Epithelial cell of proximal tubule (primary cell): Measurements from ENCODE around the gene RAB40B. TPM values are rescaled to one million over a fixed set of nuclear protein-coding genes. Genes with fewer than 3 reads are reported as not detected.

Experiments
- DNase-seq: peaks from one replicate; pipeline ENCODE4 v3.0.0-alpha.2; 2011; ENCODE audit warnings: low read depth
- H3K4me3 ChIP-seq: 2 replicates; pipeline ENCODE4 v1.5.1; 2011; ENCODE audit warnings: low read depth, mild to moderate bottlenecking, low read length
- total RNA-seq: library from RNA; depleted of rRNA; stranded (reverse); fragments of >200 nt; gene quantifications from 2 replicates; pipeline ENCODE4 v1.2.3, GENCODE V29; 2015
- TF ChIP-seq, protein P1 (sequence below): conservative IDR thresholded peaks from 2 replicates; pipeline ENCODE4 v1.5.1; 2012; ENCODE audit warnings: low read depth, mild to moderate bottlenecking, low read length

RAB40B gene
- total RNA-seq, 1 donor from 2014 or later: 7.8 TPM

- no peak overlapping the region for H3K4me3 ChIP-seq
- TF ChIP-seq, protein P1, sequence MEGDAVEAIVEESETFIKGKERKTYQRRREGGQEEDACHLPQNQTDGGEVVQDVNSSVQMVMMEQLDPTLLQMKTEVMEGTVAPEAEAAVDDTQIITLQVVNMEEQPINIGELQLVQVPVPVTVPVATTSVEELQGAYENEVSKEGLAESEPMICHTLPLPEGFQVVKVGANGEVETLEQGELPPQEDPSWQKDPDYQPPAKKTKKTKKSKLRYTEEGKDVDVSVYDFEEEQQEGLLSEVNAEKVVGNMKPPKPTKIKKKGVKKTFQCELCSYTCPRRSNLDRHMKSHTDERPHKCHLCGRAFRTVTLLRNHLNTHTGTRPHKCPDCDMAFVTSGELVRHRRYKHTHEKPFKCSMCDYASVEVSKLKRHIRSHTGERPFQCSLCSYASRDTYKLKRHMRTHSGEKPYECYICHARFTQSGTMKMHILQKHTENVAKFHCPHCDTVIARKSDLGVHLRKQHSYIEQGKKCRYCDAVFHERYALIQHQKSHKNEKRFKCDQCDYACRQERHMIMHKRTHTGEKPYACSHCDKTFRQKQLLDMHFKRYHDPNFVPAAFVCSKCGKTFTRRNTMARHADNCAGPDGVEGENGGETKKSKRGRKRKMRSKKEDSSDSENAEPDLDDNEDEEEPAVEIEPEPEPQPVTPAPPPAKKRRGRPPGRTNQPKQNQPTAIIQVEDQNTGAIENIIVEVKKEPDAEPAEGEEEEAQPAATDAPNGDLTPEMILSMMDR: no peak
Observed at GRCh38 chr17:82653651-82654528, 44.6 kb downstream of the RAB40B start.

GRCh38 chr17:82650723-82651122 lies 47.8 kb downstream of the RAB40B start:
- TF ChIP-seq, protein P1: no peak
- no peak for DNase-seq
- no peak overlapping the region for H3K4me3 ChIP-seq

More at GRCh38 chr17:82653651-82654528, 44.6 kb downstream of the RAB40B start:
- DNase-seq: no peak

GRCh38 chr17:82649501-82650261 lies 48.8 kb downstream of the RAB40B start:
- TF ChIP-seq, protein P1: no peak
- no peak overlapping the region for H3K4me3 ChIP-seq
- DNase-seq: no peak

GRCh38 chr17:82648742-82649331 lies 49.7 kb downstream of the RAB40B start:
- H3K4me3 ChIP-seq: peak overlapping the region; percentile 55
- TF ChIP-seq, protein P1: no peak
- no peak for DNase-seq

DNA sequence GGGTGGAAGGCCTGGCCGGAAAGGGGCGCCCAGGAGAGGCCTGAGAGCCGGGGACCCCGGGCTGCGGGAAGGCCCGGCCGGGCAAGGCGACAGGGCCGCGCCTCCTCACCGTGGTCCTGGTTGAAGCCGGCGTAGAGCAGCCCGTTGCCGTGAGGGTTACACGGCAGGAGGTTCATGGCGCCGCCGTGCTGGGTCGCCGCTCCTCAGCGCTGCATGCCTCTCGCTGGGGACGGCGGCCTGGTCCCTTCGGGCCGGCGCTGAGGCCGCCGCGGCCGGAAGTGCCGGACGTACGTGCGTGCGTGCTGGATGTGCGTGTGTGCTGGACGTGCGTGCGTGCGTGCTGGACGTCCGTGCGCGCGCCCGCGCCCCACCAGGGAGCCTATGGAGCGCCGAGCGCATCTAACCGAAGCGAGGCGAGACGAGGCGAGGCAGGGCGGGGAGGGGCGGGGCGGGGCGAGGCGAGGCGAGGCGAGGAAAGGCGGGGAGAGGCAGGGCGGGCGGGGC lies 50.3 kb downstream of the RAB40B start, which contains the start of gene WDR45B:
Gene WDR45B (minus strand): TSS at position 280 of the 504 bp plus-strand sequence. CDS start 104 bp downstream, at position 176.
- peak within 1 kb of the TSS; percentile 95 for H3K4me3 ChIP-seq
- DNase-seq: no peak
- TF ChIP-seq, protein P1: no peak

DNA sequence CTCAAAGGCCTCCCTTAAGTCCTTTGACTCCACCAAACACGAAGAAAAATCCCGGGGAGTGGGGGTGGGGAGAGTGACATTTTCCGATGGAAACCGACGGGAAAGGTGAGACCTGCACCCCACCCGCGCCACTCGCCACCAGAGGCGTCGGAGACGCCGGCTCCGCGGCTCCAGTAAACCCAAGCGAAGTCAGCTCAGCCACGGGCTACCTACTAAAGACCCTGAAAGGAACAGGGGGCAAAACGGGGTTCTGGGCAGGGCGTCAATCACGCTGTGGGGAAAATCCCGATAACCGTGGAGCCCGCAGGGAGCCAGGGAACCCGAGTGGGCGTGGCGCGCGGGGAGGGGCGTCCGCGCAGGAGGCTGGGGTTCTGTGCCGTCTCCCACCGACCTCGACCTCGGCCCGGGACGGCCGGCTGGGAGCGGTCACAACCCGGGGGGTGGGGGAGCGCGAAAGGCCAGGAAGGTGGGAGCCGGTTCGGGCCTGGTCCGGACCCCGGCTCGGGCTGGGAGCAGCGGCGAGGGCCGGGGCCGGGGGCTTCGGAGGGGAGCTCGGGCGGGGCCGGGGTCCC lies 50.8 kb downstream of the RAB40B start:
- TF ChIP-seq, protein P1: no peak
- DNase-seq: no peak
- H3K4me3 ChIP-seq: peak overlapping the region; percentile 95
